Left ventricle myocardium inferior (tissue), 1 donor: ENCODE measurements around the gene C17orf100. TPM values are rescaled to one million over a fixed set of nuclear protein-coding genes. Genes with fewer than 3 reads are reported as not detected.
A peak's percentile ranks its signal among the peaks of the same experiment; 100 is the strongest.
"Not testable (repeated sequence)": the region's sequence is repeated elsewhere in the genome, so short reads cannot be mapped to it uniquely, and the experiment has no call there.

Experiments used
- DNase-seq: peaks from one replicate; pipeline ENCODE4 v3.0.0-alpha.2; 2020
- H3K27ac ChIP-seq: fragments of 200-600 bp; replicated peaks from 2 replicates; pipeline ENCODE4 v1.8.0; 2021
- H3K27me3 ChIP-seq: fragments of 200-600 bp; 2 replicates; pipeline ENCODE4 v1.8.0; 2021; ENCODE audit warnings: low read depth
- H3K36me3 ChIP-seq: fragments of 200-600 bp; 2 replicates; pipeline ENCODE4 v1.8.0; 2021
- H3K4me1 ChIP-seq: fragments of 200-600 bp; 2 replicates; pipeline ENCODE4 v1.8.0; 2021
- H3K4me3 ChIP-seq: fragments of 200-600 bp; 2 replicates; pipeline ENCODE4 v1.8.0; 2021; ENCODE audit warnings: mild to moderate bottlenecking, moderate library complexity
- H3K9me3 ChIP-seq: fragments of 200-600 bp; replicated peaks from 2 replicates; pipeline ENCODE4 v1.8.0; 2021
- CTCF ChIP-seq: fragments of 200-600 bp; IDR thresholded peaks from 2 replicates; pipeline ENCODE4 v1.8.0; 2021; ENCODE audit warnings: antibody characterized with exemption, mild to moderate bottlenecking, borderline replicate concordance
- intact Hi-C: fragments of 100-400 bp; cut with micrococcal nuclease; formaldehyde crosslinking; loops from one replicate; pipeline ENCODE4 v1.11.0; 2022
- total RNA-seq: library from RNA; stranded (reverse); fragmentation: NEBNext Ultra II Directional; extraction: Animal tissue kit (Norgen Biotek cat#: 25700); gene quantifications from one replicate; pipeline ENCODE4 v1.2.1, GENCODE V29; 2021
- donor health status: DM: no; HTN: yes; CAD: no; lungs with severe emphysema.

The C17orf100 gene
- total RNA-seq, 1 donor from 2014 or later, result 0.69 TPM

GRCh38 chr17:6660805-6661463 lies 9.4 kb downstream of the C17orf100 start:
- no peak for TF ChIP-seq CTCF

GRCh38 chr17:6661464-6661848 lies 9.9 kb downstream of the C17orf100 start:
- Histone ChIP-seq H3K4me3 (no peak overlapping the region), H3K4me1 (peaks cover 7% of the 10 kb centered on the region), H3K36me3 (no peaks in the 10 kb centered on the region), H3K27me3 (peaks cover 57% of the 10 kb centered on the region), H3K9me3 (no peaks in the 10 kb centered on the region), H3K27ac (no peak overlapping the region)
- intact Hi-C loops, result no loop called here
- no peak for DNase-seq
- no peak for TF ChIP-seq CTCF

More at GRCh38 chr17:6660805-6661463, 9.4 kb downstream of the C17orf100 start:
- no peak for DNase-seq
- no peak overlapping the region for H3K27ac ChIP-seq
- no peaks in the 10 kb centered on the region for H3K9me3 ChIP-seq
- H3K27me3 ChIP-seq, result peaks cover 60% of the 10 kb centered on the region
- no peaks in the 10 kb centered on the region for H3K36me3 ChIP-seq
- peaks cover 3% of the 10 kb centered on the region for H3K4me1 ChIP-seq
- H3K4me3 ChIP-seq, result no peak overlapping the region
- intact Hi-C loops, result no loop called here

- H3K36me3 ChIP-seq, H3K4me1 ChIP-seq, H3K27ac ChIP-seq, H3K4me3 ChIP-seq, intact Hi-C loops, H3K9me3 ChIP-seq, DNase-seq: not testable (repeated sequence)
- H3K27me3 ChIP-seq, result peaks cover 50% of the 10 kb centered on the region
These were observed 11.6 kb downstream of the C17orf100 start for GRCh38 chr17:6663200-6663599.

- no peak overlapping the region for H3K4me3 ChIP-seq
- peaks cover 7% of the 10 kb centered on the region for H3K4me1 ChIP-seq
- no peaks in the 10 kb centered on the region for H3K36me3 ChIP-seq
- DNase-seq, result peak; percentile 60
- H3K9me3 ChIP-seq, result no peaks in the 10 kb centered on the region
- H3K27me3 ChIP-seq, result peaks cover 52% of the 10 kb centered on the region
- no peak overlapping the region for H3K27ac ChIP-seq
- peak; percentile 95 for TF ChIP-seq CTCF
- intact Hi-C loops, result no loop called here
These were observed 14.5 kb downstream of the C17orf100 start for GRCh38 chr17:6666077-6666521.

GRCh38 chr17:6666557-6666956 lies 15.0 kb downstream of the C17orf100 start:
- no peak overlapping the region for H3K27ac ChIP-seq
- no peak for TF ChIP-seq CTCF
- intact Hi-C loops, result no loop called here
- H3K9me3 ChIP-seq, result no peaks in the 10 kb centered on the region
- H3K4me1 ChIP-seq, result peaks cover 7% of the 10 kb centered on the region
- H3K27me3 ChIP-seq, result peaks cover 52% of the 10 kb centered on the region
- no peaks in the 10 kb centered on the region for H3K36me3 ChIP-seq
- DNase-seq, result no peak
- no peak overlapping the region for H3K4me3 ChIP-seq

GRCh38 chr17:6667516-6667915 lies 16.0 kb downstream of the C17orf100 start:
- DNase-seq, result no peak
- H3K27me3 ChIP-seq, result peaks cover 49% of the 10 kb centered on the region

More at GRCh38 chr17:6667516-6667915, 16.0 kb downstream of the C17orf100 start:
- Histone ChIP-seq H3K27ac (no peak overlapping the region), H3K4me1 (peaks cover 7% of the 10 kb centered on the region), H3K9me3 (no peaks in the 10 kb centered on the region), H3K4me3 (no peak overlapping the region), H3K36me3 (no peaks in the 10 kb centered on the region)
- TF ChIP-seq CTCF, result no peak
- intact Hi-C loops, result no loop called here
